ENCODE data around the gene ZNF283.
A peak's percentile ranks its signal among the peaks of the same experiment; 100 is the strongest.

ZNF283 gene
- total RNA-seq, result 13.3 to 28.6 reads per million in 2 experiments

GRCh38 chr19:43826787-43827754, at the start of gene ZNF283:
ZNF283 (plus strand) TSS chr19:43827321; CDS start chr19:43833505, 6,184 bp downstream.
- peak; percentile 72 for DNase-seq (ENCODE audit: low read depth)

GRCh38 chr19:43778651-43779050, 48.5 kb upstream of the ZNF283 start:
- DNase-seq (ENCODE audit: low read depth), result no peak

- DNase-seq (ENCODE audit: low read depth), result no peak
These were observed 47.8 kb upstream of the ZNF283 start for GRCh38 chr19:43779147-43779819.

GRCh38 chr19:43779820-43780219, 47.3 kb upstream of the ZNF283 start:
- no peak for DNase-seq (ENCODE audit: low read depth)

GRCh38 chr19:43780706-43781525, 46.2 kb upstream of the ZNF283 start, which contains the start of gene KCNN4:
KCNN4 (minus strand) TSS chr19:43780973; CDS start chr19:43780861, 112 bp downstream.
- peak; percentile 21 for DNase-seq (ENCODE audit: low read depth)

- no peak for DNase-seq (ENCODE audit: low read depth)
These were observed 45.4 kb upstream of the ZNF283 start for GRCh38 chr19:43781630-43782310.

GRCh38 chr19:43782311-43782660, 44.8 kb upstream of the ZNF283 start:
- no peak for DNase-seq (ENCODE audit: low read depth)

GRCh38 chr19:43782689-43783231, 44.4 kb upstream of the ZNF283 start:
- DNase-seq (ENCODE audit: low read depth), result no peak

- no peak for DNase-seq (ENCODE audit: low read depth)
These were observed 43.5 kb upstream of the ZNF283 start for GRCh38 chr19:43783636-43784035.

GRCh38 chr19:43784241-43784980, 42.7 kb upstream of the ZNF283 start:
- DNase-seq (ENCODE audit: low read depth), result peak; percentile 41

GRCh38 chr19:43784981-43785808, 41.9 kb upstream of the ZNF283 start:
- DNase-seq (ENCODE audit: low read depth), result peak; percentile 33

- no peak for DNase-seq (ENCODE audit: low read depth)
These were observed 40.5 kb upstream of the ZNF283 start for GRCh38 chr19:43786665-43787064.

GRCh38 chr19:43789029-43789428, 38.1 kb upstream of the ZNF283 start:
- DNase-seq (ENCODE audit: low read depth), result no peak

- no peak for DNase-seq (ENCODE audit: low read depth)
These were observed 36.5 kb upstream of the ZNF283 start for GRCh38 chr19:43790587-43790986.

- DNase-seq (ENCODE audit: low read depth), result no peak
These were observed 30.0 kb upstream of the ZNF283 start for GRCh38 chr19:43797118-43797517.

- DNase-seq (ENCODE audit: low read depth), result no peak
These were observed 29.6 kb upstream of the ZNF283 start for GRCh38 chr19:43797556-43797955.

- DNase-seq (ENCODE audit: low read depth), result no peak
These were observed 29.0 kb upstream of the ZNF283 start for GRCh38 chr19:43798026-43798545.

GRCh38 chr19:43798546-43799409, 28.3 kb upstream of the ZNF283 start:
- peak; percentile 37 for DNase-seq (ENCODE audit: low read depth)
